GM18873 (cell line): Measurements from ENCODE around the gene AGBL5.

Source experiments
- ATAC-seq: cut with Tn5 transposase; IDR thresholded peaks from one replicate; pipeline ENCODE4 v1.9.1; 2021; ENCODE audit warnings: mild to moderate bottlenecking, moderate library complexity, moderate number of reproducible peaks; ENCODE audit not compliant: unreplicated experiment, low FRiP score

The AGBL5 gene

DNA sequence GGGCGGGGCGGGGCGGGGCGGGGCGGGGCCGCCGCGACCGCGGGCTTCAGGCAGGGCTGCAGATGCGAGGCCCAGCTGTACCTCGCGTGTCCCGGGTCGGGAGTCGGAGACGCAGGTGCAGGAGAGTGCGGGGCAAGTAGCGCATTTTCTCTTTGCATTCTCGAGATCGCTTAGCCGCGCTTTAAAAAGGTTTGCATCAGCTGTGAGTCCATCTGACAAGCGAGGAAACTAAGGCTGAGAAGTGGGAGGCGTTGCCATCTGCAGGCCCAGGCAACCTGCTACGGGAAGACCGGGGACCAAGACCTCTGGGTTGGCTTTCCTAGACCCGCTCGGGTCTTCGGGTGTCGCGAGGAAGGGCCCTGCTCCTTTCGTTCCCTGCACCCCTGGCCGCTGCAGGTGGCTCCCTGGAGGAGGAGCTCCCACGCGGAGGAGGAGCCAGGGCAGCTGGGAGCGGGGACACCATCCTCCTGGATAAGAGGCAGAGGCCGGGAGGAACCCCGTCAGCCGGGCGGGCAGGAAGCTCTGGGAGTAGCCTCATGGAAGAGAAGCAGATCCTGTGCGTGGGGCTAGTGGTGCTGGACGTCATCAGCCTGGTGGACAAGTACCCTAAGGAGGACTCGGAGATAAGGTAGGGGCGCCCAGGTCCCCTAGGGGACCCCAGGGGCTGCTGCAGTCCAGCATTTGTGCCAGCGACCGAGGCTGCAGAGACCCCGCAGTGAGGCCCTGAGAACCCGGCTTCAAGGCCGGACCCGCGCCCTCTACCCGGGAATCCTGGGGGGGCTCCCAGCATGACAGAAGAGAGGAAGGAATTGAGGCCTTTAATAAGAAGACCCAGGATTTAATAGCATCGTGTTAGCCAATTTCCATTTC is 35.5 kb downstream of the AGBL5 start, which contains the start of gene KHK:
TSS of gene KHK (plus strand) at position 49 of the 870 bp plus-strand sequence. CDS start at position 537, 488 bp downstream.
- ATAC-seq: no peak

DNA sequence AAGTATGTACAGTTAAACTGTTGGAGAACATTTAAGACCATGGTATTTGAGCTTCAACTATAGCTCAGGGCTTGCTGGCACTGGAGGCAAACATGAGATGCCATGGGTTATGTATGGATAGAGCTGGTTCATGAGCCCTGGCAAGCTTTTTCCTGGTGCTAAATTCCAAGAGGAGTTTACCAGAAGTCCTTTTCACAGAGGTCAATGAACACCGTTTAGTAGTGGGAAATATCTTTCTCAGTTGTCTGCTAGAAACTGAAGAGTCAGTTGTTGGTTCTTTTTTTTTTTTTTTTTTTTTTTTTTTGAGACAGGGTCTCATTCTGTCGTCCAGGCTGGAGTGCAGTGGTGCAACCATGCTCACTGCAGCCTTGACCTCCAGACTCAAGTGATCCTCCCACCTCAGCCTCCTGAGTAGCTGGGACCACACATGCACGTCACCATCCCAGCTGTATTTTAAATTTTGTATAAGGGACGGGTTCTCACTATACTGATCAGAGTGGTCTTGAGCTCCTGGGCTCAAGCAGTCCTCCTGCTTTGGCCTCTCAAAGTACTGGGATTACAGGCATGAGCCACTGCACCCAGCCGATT is 36.4 kb downstream of the AGBL5 start:
- no peak for ATAC-seq

DNA sequence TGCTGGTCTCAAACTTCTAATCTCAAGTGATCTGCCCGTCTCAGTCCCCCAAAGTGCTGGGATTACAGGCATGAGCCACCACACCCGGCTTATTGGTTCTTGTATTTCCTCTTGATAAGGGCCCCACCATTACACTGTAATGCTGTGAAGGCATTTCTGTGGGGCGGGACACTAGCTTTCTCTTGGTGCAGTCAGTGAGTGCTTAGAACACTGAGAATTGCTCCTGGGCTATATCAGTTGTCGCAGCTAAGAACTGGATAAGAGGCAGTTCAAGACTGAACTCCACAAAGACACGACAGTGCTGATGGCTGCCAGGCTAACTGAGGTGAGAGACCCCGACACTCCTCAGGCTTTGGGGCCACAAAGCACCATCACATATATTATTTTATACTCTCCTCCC is 37.2 kb downstream of the AGBL5 start:
- no peak for ATAC-seq

DNA sequence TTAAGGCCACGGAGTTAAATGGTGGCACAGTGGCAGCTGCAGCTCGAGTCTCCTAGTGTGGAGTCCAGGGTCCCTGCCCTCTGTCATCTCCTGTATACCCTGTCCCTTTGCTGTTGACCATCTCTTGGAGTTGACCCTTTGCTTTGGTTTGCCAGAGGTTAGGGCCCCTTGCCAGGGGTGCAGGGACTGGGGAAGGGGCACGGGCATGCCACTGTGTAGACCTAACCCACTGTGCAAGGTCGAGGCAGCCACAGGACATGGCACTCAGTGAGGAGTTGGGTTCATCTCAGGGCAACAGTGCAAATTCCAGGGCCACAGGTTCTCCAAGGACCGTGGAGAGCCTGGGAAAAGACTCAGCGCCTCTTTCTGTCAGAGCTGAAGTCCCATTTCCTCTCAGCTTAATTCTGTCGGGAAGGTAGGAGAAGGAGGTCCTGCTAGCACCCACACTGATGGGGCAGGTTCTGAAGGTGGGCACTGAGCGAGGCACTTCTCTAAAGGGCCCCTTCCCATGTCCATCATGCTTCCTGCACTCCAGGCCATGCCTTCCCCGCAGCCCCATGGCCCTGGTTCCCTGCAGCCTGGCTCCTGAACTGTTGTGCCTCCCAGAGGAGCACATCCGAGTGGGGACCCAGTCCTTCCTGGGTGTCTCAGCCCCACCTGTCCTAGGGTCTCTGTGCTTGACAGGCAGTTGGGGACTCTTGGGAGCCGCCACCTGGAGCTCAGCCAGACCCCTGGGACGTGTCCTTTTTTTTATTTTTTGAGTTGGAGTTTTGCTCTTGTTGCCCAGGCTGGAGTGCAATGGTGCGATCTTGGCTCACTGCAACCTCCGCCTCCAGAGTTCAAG is 37.9 kb downstream of the AGBL5 start:
- no peak for ATAC-seq

DNA sequence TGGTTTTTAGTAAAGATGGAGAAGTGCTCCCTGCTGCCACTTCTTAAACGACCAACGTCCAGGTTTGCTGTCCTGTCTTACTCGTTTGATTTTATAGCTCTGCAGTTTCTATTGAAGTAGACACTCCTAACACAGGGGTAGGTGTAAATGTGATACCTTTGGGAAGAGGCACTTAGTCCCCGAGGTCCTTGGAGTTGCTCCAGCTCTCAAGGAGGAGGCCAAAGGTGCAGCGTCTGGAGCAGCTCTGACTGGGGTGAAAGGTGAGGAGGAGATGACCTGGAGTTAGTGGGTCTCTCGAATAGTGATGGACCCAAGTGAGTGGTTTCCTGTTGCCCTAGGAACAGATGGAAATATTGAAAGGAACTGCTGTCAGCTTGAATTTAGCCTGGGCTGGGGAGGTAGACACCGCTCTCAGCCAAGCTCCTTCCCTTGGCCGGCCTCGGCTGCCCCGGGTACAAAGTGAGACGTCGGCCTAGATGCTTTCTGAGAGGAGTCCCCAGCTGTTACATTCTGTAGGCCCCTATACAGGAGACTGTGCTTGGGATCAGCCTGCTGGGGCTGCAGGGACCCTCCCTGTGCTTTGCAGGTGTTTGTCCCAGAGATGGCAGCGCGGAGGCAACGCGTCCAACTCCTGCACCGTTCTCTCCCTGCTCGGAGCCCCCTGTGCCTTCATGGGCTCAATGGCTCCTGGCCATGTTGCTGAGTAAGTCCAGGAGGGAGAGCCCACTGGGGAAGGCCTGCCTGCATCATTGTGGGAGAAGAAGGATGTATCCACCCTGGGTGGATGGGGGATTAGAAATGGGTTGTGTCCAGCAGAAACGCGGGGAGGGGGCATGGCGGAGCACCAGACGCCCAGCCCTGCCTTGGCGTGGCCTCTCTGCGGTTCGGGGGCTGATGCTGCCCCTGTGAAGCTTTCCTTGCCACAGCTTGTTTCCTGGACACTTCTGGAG is 40.6 kb downstream of the AGBL5 start:
- ATAC-seq: no peak

DNA sequence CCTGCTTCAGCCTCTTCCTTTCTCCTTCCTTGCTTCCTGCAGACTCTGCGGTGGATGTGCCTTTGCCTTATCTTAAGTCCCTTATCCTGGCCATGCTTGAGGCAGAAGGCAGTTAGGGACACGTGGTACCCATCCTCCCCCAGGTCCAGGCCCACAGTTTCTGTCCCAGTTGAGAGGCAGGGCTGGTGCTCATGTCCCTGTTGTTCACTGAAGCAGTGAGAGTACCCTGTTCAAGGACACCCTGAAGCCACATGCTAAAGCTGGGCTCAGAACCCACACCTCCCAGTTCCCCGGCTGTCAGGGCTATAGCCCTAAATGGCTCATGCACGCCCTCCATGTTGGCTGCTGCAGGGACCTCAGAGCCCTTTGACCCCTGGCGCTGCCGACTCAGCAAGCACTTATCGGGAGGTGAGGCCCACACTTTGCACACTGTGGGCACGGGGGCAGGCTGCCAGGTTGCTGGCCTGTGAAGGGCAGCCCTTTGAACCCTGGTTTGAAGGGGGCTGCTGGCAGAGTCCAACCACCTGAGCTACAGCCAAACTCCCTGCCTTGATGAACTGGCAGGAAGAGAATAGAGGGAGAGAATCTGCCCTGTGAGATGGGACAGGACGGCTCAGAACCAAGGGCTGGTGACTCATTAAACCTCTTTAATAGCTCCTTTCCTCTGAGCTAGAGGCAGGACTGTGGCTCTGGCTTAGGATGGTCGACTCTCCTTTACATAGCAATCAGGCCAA is 41.4 kb downstream of the AGBL5 start:
- no peak for ATAC-seq

DNA sequence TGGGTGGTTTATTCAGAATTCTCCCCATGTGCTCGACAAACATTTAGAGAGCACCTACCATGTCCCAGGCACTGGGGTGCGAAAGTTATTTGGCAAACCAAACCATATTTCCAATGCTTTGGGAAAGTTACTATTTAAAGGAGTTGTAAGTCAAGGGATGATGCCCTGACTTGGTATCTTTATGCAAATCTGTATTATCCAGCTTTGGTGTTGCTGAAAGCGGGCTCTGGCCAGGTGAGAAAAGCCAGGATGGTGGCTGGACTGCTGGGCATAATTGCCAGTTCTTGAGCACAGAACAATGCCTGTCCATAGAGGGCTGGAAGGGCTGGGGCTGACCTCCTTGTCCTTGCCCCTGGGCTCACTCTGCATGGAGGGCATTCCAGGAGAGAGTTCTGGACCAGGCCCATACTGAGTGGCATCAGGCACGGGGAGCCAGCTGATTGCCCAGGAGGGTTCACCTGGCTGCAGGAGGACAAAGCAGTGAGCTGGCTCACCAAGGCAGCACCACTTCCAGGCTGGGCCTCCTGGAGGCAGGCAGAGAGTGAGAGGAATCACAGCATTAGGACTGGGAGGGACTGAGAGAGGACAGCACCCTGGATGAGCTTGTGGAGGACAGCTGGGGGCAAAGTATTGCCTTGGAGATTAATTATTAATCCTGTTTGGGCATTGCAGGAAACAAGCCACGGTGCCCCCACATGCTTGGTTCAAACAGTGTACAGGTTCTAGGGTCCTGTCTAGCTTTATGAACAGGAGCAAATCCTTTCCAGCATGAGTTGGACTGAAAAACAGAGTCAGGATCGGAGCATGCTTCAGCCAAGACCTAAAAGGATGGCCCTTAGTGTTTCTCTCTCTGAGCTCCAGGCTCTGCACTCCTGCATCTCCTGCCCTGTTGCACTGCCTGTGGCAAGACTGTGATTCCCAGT is 42.2 kb downstream of the AGBL5 start:
- ATAC-seq: no peak

DNA sequence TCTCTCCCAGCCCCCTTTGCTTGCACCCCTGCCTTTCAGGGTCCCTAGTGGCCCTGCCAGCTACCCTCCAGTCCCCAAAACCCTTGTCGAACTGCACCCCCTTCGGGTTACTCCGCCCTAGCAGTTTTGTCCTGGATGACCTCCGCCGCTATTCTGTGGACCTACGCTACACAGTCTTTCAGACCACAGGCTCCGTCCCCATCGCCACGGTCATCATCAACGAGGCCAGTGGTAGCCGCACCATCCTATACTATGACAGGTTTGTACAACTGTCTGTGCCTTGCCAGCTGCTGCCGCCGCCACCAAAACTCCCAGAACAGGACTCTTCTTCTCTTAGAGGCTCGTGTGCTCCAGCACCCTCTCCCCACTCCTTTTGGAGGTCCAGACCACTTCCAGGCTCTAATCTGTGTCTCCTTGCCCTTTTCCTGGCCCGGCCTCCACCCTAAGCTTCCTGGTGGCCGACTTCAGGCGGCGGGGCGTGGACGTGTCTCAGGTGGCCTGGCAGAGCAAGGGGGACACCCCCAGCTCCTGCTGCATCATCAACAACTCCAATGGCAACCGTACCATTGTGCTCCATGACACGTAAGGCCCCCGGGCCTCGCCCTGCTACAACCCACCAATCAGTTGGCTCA is 43.0 kb downstream of the AGBL5 start:
- ATAC-seq: no peak

DNA sequence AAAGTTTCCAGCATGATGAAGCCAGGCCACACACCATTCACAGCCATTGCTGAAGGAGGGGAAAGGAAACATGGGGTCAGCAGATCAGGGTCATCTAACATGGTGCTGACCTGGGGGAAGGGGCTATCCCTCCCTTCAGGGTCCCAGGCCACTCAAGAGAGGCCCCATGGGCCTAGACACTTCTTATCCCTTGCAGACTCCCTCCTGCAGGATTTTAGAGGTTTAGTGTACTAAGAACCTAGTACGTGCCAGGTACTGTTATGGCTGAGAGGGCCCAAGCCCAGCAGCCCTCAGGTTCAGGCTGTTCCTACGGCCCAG is 43.9 kb downstream of the AGBL5 start:
- ATAC-seq: no peak

DNA sequence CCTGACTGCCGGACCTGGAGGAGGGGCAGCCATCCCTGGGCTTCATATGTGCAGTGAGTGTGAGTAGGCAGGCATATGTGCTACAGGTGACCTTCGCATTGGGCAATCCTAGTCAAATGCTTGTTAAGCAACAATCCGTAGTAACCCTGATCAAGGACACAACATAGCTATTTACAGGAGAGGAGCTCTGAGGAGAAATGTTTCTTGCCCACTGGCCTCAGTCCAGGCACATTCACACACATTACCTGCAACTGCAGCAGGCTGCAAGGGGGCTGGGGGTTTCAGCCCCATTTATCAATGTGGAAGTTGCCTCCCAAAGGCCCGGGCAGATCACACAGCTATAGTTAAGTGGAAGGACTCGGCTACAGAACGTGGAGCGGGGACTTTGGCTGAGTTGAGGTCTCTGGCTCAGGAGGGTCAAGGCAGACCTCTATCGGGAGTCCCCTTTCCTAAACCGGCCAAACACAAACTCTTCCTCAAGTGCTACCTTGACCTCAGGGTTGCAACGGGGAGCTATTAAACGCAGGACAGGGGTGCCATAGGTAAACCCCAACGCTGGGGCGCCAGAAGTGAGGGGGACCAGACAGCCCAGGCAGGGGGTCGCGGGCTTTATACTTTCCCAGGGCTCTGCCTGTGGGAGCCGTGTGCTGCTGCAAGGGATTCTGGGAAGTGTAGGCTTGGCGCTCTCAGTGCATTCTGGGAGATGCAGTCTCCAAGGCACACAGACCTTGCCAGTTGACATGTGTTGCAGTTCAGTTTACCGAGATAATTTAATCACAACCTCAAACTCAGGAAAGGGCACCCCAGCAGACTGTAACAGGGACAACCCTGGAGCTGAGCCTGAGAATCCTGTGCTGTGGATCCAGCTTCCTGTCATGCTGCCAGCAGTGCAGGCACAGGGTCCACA is 44.5 kb downstream of the AGBL5 start:
- ATAC-seq: no peak

DNA sequence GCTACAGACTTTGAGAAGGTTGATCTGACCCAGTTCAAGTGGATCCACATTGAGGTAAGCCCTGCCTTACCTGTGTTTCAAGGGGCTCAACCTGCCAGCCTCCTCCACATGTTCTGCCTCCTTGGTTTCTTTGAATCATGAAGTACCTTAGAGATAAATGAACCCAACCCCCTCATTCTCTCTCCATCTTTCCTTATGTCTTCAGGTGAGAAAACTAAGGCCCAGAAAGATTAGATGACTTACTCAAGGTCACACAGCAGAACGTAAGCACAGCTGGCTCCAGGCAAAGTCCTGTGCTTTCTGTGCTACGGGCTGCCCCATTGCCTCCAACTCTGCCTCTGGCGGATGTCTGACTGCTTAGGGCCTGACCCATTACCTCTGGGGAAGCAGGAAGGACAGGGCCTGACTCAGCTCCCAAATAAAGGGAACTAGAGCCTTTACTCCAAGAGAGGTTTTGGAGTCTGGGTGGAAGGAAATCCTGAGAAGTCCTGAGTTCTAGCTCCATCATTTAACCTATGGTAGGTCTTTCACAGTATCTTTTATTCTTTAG is 45.4 kb downstream of the AGBL5 start:
- ATAC-seq: no peak

DNA sequence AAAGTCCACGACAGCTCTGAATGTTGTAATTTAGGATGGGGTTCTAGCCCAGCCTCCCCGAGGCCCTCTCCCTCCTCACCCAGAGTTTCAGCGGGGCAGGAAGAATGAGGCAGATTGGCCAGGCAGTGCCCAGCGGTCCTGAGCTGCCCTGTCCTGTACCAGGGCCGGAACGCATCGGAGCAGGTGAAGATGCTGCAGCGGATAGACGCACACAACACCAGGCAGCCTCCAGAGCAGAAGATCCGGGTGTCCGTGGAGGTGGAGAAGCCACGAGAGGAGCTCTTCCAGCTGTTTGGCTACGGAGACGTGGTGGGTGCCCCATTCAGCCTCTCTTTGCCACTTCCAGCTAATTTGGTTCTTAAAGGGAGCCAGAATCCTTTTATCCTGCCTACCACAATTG is 45.9 kb downstream of the AGBL5 start:
- no peak for ATAC-seq

DNA sequence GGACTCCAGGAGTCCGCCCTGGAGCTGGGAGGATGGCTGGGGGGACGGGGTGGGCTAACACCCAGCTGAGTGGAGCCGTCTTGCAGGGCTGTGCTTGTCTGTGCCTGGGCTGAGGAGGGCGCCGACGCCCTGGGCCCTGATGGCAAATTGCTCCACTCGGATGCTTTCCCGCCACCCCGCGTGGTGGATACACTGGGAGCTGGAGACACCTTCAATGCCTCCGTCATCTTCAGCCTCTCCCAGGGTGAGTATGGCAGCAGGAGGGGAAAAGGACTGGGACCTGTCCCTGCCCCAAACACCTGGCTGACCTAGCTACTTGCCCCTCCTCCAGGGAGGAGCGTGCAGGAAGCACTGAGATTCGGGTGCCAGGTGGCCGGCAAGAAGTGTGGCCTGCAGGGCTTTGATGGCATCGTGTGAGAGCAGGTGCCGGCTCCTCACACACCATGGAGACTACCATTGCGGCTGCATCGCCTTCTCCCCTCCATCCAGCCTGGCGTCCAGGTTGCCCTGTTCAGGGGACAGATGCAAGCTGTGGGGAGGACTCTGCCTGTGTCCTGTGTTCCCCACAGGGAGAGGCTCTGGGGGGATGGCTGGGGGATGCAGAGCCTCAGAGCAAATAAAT is 48.0 kb downstream of the AGBL5 start:
- ATAC-seq: no peak

DNA sequence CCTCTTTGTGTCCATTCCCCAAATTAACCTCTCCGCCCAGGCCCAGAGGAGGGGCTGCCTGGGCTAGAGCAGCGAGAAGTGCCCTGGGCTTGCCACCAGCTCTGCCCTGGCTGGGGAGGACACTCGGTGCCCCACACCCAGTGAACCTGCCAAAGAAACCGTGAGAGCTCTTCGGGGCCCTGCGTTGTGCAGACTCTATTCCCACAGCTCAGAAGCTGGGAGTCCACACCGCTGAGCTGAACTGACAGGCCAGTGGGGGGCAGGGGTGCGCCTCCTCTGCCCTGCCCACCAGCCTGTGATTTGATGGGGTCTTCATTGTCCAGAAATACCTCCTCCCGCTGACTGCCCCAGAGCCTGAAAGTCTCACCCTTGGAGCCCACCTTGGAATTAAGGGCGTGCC is 48.6 kb downstream of the AGBL5 start:
- no peak for ATAC-seq

DNA sequence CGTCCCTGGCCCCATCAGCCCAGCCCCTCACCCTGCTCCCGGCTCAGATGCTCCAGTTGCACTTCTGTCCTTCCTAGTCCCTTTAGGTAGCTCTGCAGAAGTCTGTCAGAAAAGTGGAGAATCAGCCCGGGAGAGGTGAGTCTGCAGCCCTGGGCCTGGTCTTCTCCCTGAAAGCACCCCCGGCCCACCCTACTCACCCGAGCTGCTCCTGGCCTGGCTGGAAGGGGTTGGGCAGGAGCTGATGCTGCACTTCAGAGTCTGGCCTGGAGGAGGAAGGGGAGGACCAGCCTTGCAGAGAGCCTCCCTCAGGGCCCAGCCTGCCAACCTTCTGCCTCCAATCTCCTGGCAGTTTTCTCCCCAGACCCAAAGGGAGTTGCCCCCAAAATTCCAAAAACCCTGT is 50.9 kb downstream of the AGBL5 start:
- ATAC-seq: no peak

DNA sequence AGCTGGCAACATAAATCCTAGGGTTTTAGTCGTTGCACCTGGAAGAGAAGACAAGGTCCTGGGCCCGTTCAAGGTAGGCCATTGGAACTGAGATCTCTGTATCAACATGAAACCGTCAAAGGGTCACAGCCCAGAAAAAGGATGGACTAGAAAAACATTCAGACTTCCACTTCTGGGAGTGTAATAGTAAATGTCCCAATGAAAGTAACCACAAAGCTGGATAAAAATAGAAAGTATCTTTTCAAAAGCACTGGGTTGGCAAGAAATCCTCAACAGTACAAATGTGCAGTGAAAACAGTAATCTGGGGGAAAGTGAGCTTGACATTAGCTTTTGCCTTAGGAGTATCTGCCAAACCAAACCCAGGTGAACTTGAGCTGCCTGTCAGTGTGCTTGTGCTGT is 54.5 kb downstream of the AGBL5 start:
- ATAC-seq: no peak
